HEK293 (cell line): ENCODE measurements around the gene TMEM134.

Source experiments
- CTCF ChIA-PET: fragments of 350-600 bp; formaldehyde crosslinking; extraction: SDS; loops from one replicate; lab custom pipeline; 2021; ENCODE audit warnings: antibody characterized with exemption; lab: Yijun Ruan, JAX
- POLR2A ChIA-PET: fragments of 300-600 bp; formaldehyde crosslinking; extraction: SDS; loops from one replicate; lab custom pipeline; 2020; ENCODE audit warnings: antibody characterized with exemption, inconsistent platforms; lab: Yijun Ruan, JAX
- H3K27ac ChIP-seq: fragments of 200-500 bp; sonication (Bioruptor generic); 2 replicates; pipeline ENCODE4 v1.5.1; 2014; ENCODE audit warnings: low read depth, low read length, control low read depth, inconsistent platforms; ENCODE audit errors: extremely low read depth
- H3K36me3 ChIP-seq, 2 experiments: fragments of 200-500 bp in 1 of 2; sonication (Bioruptor generic) in 1 of 2; 1 replicate in 1 of 2; 2 replicates in 1 of 2; pipeline ENCODE4 v1.5.1; 2014 to 2017; ENCODE audit warnings: inconsistent platforms in 2 of 2, low read length in 2 of 2; ENCODE audit not compliant: control insufficient read depth in 2 of 2, insufficient read depth in 1 of 2
- H3K4me1 ChIP-seq: fragments of 200-500 bp; sonication (Bioruptor generic); 2 replicates; pipeline ENCODE4 v1.5.1; 2014; ENCODE audit warnings: mild to moderate bottlenecking, low read length, inconsistent platforms; ENCODE audit not compliant: control insufficient read depth, insufficient read depth
- H3K4me3 ChIP-seq: 2 replicates; pipeline ENCODE4 v1.5.1; 2011; ENCODE audit warnings: low read depth, mild to moderate bottlenecking, control low read depth, low read length, moderate library complexity
- H3K9me3 ChIP-seq: fragments of 200-500 bp; sonication (Bioruptor generic); 2 replicates; pipeline ENCODE4 v1.5.1; 2014; ENCODE audit warnings: low read depth, low read length, inconsistent platforms; ENCODE audit not compliant: control insufficient read depth, insufficient read depth
- EGR2 ChIP-seq: fragments of 450-650 bp; formaldehyde crosslinking; IDR thresholded peaks from 2 replicates; pipeline ENCODE4 v1.5.1; 2016; ENCODE audit warnings: low read depth, missing biosample characterization, missing genetic modification characterization
- GFI1B ChIP-seq: fragments of 450-650 bp; formaldehyde crosslinking; IDR thresholded peaks from 2 replicates; pipeline ENCODE4 v1.5.1; 2016; ENCODE audit warnings: missing biosample characterization, missing genetic modification characterization
- HOXC10 ChIP-seq: sonication (generic); formaldehyde crosslinking; IDR thresholded peaks from 2 replicates; pipeline ENCODE4 v1.8.1; 2023; ENCODE audit warnings: mild to moderate bottlenecking, missing genetic modification reagents
- SCRT1 ChIP-seq: fragments of 450-650 bp; formaldehyde crosslinking; IDR thresholded peaks from 2 replicates; pipeline ENCODE4 v1.5.1; 2016; ENCODE audit warnings: missing biosample characterization, missing genetic modification characterization, borderline replicate concordance
- ZFHX2 ChIP-seq: fragments of 450-650 bp; formaldehyde crosslinking; conservative IDR thresholded peaks from 2 replicates; pipeline ENCODE4 v1.5.1; 2016; ENCODE audit warnings: missing biosample characterization, missing genetic modification characterization
- ZFP69B ChIP-seq: fragments of 450-650 bp; formaldehyde crosslinking; IDR thresholded peaks from 2 replicates; pipeline ENCODE4 v1.5.1; 2016; ENCODE audit warnings: missing biosample characterization, missing genetic modification characterization
- ZIC2 ChIP-seq: fragments of 450-650 bp; formaldehyde crosslinking; IDR thresholded peaks from 2 replicates; pipeline ENCODE4 v1.5.1; 2016; ENCODE audit warnings: missing biosample characterization, missing genetic modification characterization
- ZNF10 ChIP-seq: fragments of 450-650 bp; formaldehyde crosslinking; IDR thresholded peaks from 2 replicates; pipeline ENCODE4 v1.5.1; 2017; ENCODE audit warnings: missing biosample characterization, missing genetic modification characterization
- ZNF114 ChIP-seq: fragments of 450-650 bp; formaldehyde crosslinking; IDR thresholded peaks from 2 replicates; pipeline ENCODE4 v1.5.0; 2017; ENCODE audit warnings: missing biosample characterization, missing genetic modification characterization
- ZNF155 ChIP-seq: fragments of 450-650 bp; formaldehyde crosslinking; IDR thresholded peaks from 2 replicates; pipeline ENCODE4 v1.5.1; 2016; ENCODE audit warnings: missing biosample characterization, missing genetic modification characterization
- ZNF169 ChIP-seq: fragments of 450-650 bp; formaldehyde crosslinking; IDR thresholded peaks from 2 replicates; pipeline ENCODE4 v1.5.1; 2016; ENCODE audit warnings: missing biosample characterization, missing genetic modification characterization
- ZNF23 ChIP-seq: fragments of 450-650 bp; formaldehyde crosslinking; IDR thresholded peaks from 2 replicates; pipeline ENCODE4 v1.5.1; 2016; ENCODE audit warnings: missing biosample characterization, missing genetic modification characterization, borderline replicate concordance
- ZNF239 ChIP-seq: fragments of 450-650 bp; formaldehyde crosslinking; IDR thresholded peaks from 2 replicates; pipeline ENCODE4 v1.5.1; 2016; ENCODE audit warnings: missing biosample characterization, missing genetic modification characterization
- ZNF302 ChIP-seq: fragments of 450-650 bp; formaldehyde crosslinking; IDR thresholded peaks from 2 replicates; pipeline ENCODE4 v1.5.1; 2016; ENCODE audit warnings: missing biosample characterization, missing genetic modification characterization, low read depth
- ZNF311 ChIP-seq: fragments of 450-650 bp; formaldehyde crosslinking; IDR thresholded peaks from 2 replicates; pipeline ENCODE4 v1.5.1; 2017; ENCODE audit warnings: missing biosample characterization, missing genetic modification characterization, borderline replicate concordance
- ZNF324 ChIP-seq: fragments of 450-650 bp; formaldehyde crosslinking; IDR thresholded peaks from 2 replicates; pipeline ENCODE4 v1.5.1; 2016; ENCODE audit warnings: missing biosample characterization, missing genetic modification characterization
- ZNF350 ChIP-seq: fragments of 450-650 bp; formaldehyde crosslinking; IDR thresholded peaks from 2 replicates; pipeline ENCODE4 v1.5.0; 2017; ENCODE audit warnings: missing biosample characterization, mild to moderate bottlenecking, missing genetic modification characterization
- ZNF354C ChIP-seq: fragments of 450-650 bp; formaldehyde crosslinking; IDR thresholded peaks from 2 replicates; pipeline ENCODE4 v1.5.1; 2016; ENCODE audit warnings: missing biosample characterization, missing genetic modification characterization, low read depth, borderline replicate concordance
- ZNF391 ChIP-seq: fragments of 450-650 bp; formaldehyde crosslinking; IDR thresholded peaks from 2 replicates; pipeline ENCODE4 v1.5.1; 2016; ENCODE audit warnings: low read depth, missing biosample characterization, missing genetic modification characterization, borderline replicate concordance
- ZNF394 ChIP-seq: fragments of 450-650 bp; formaldehyde crosslinking; IDR thresholded peaks from 2 replicates; pipeline ENCODE4 v1.5.1; 2016; ENCODE audit warnings: missing biosample characterization, missing genetic modification characterization, mild to moderate bottlenecking, moderate library complexity, borderline replicate concordance
- ZNF510 ChIP-seq: fragments of 450-650 bp; formaldehyde crosslinking; IDR thresholded peaks from 2 replicates; pipeline ENCODE4 v1.5.1; 2018; ENCODE audit warnings: mild to moderate bottlenecking, missing genetic modification characterization, missing biosample characterization; ENCODE audit not compliant: insufficient replicate concordance
- ZNF626 ChIP-seq: fragments of 450-650 bp; sonication (Bioruptor Pico); formaldehyde crosslinking; IDR thresholded peaks from 2 replicates; pipeline ENCODE4 v1.5.1; 2018; ENCODE audit warnings: missing biosample characterization, missing genetic modification characterization, inconsistent platforms
- ZNF670 ChIP-seq: fragments of 450-650 bp; formaldehyde crosslinking; IDR thresholded peaks from 2 replicates; pipeline ENCODE4 v1.5.1; 2016; ENCODE audit warnings: missing biosample characterization, missing genetic modification characterization, low read depth
- ZNF701 ChIP-seq: fragments of 450-650 bp; formaldehyde crosslinking; IDR thresholded peaks from 2 replicates; pipeline ENCODE4 v1.5.1; 2016; ENCODE audit warnings: missing biosample characterization, missing genetic modification characterization
- ZSCAN16 ChIP-seq: fragments of 450-650 bp; formaldehyde crosslinking; IDR thresholded peaks from 2 replicates; pipeline ENCODE4 v1.5.1; 2016; ENCODE audit warnings: missing biosample characterization, missing genetic modification characterization
- TF ChIP-seq, protein P1 (sequence below): fragments of 450-650 bp; formaldehyde crosslinking; IDR thresholded peaks from 2 replicates; pipeline ENCODE4 v1.5.1; 2017; ENCODE audit warnings: missing biosample characterization, missing genetic modification characterization
- TF ChIP-seq, protein P2 (sequence below): fragments of 450-650 bp; formaldehyde crosslinking; IDR thresholded peaks from 2 replicates; pipeline ENCODE4 v1.5.1; 2016; ENCODE audit warnings: missing biosample characterization, missing genetic modification characterization
- TF ChIP-seq, protein P3 (sequence below): fragments of 450-650 bp; formaldehyde crosslinking; IDR thresholded peaks from 2 replicates; pipeline ENCODE4 v1.5.1; 2016; ENCODE audit warnings: missing biosample characterization, missing genetic modification characterization
- TF ChIP-seq, protein P4 (sequence below): fragments of 450-650 bp; IDR thresholded peaks from 2 replicates; pipeline ENCODE4 v1.5.1; 2018; ENCODE audit warnings: missing biosample characterization, missing genetic modification characterization
- TF ChIP-seq, protein P5 (sequence below): fragments of 450-650 bp; formaldehyde crosslinking; IDR thresholded peaks from 2 replicates; pipeline ENCODE4 v1.5.1; 2016; ENCODE audit warnings: missing biosample characterization, missing genetic modification characterization

The TMEM134 gene

DNA sequence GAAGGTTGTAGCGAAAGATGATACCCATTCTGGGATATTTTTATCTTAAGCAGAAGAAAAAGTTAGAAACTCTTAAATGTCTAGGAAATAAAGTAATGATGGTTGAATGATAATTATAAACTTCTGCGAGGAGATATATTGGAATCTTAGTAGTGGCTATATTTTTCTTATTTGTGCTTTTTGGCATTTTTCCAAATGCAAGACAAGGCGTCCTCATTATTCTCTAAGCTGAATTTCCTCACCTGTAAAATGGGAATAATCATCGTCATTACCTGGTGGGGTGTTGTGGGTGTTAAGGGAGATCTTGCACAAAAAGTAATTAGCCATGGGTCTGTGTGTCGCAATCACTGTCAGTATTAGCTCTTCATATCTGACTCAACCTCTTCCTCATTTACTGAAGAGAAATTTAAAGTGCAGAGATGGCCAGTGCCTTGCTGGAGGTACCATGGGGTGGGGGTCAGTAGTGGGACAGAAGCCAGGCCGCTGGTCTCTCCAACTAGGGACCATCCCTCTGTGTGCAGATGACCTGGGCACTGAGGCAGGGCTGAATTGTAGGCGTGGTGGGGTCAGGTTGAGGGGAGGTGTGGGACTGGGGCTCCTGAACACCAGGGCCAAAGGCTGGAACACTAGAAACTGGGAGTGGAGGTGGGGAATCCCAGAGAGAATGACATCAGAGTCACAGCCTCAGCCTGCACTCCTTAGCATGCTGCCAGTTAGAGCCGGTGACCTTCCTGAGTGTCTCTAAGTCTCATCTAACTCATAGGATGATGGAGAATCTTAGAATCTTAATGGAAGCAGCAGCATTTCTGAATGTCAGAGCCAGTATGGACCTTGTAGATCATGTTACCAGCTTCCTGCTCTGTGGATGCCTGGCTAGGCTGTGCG, 32.0 kb upstream of the TMEM134 start:
- POLR2A ChIA-PET, result no interaction called here
- H3K4me3 ChIP-seq, result no peak overlapping the region
- H3K4me1 ChIP-seq, result no peaks in the 10 kb centered on the region
- H3K36me3 ChIP-seq, result peaks cover 0 to 61% of the 10 kb centered on the region in 2 experiments; a peak in 1 of 3 replicates
- CTCF ChIA-PET, result interaction anchor here (0.6 kb wide), 1 partner anchor 31 kb away, joined by 3 read pairs; no protein-coding TSS in a partner anchor
- H3K27ac ChIP-seq, result no peak overlapping the region
- no peaks in the 10 kb centered on the region for H3K9me3 ChIP-seq
- TF ChIP-seq, protein P1, sequence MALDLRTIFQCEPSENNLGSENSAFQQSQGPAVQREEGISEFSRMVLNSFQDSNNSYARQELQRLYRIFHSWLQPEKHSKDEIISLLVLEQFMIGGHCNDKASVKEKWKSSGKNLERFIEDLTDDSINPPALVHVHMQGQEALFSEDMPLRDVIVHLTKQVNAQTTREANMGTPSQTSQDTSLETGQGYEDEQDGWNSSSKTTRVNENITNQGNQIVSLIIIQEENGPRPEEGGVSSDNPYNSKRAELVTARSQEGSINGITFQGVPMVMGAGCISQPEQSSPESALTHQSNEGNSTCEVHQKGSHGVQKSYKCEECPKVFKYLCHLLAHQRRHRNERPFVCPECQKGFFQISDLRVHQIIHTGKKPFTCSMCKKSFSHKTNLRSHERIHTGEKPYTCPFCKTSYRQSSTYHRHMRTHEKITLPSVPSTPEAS (tag by site-specific recombination), result no peak
- TF ChIP-seq HOXC10 (CRISPR knock-in tag) (no peak), SCRT1 (tag by site-specific recombination) (no peak), ZNF23 (tag by site-specific recombination) (no peak), ZNF670 (tag by site-specific recombination) (no peak), ZNF239 (tag by site-specific recombination) (no peak), EGR2 (tag by site-specific recombination) (no peak), ZNF311 (no peak), ZFP69B (tag by site-specific recombination) (no peak), ZNF169 (tag by site-specific recombination) (no peak), ZNF324 (tag by site-specific recombination) (no peak), ZNF114 (no peak), ZNF302 (no peak), ZIC2 (tag by site-specific recombination) (no peak), ZNF391 (no peak), ZNF510 (tag by site-specific recombination) (no peak)
- TF ChIP-seq, protein P2, sequence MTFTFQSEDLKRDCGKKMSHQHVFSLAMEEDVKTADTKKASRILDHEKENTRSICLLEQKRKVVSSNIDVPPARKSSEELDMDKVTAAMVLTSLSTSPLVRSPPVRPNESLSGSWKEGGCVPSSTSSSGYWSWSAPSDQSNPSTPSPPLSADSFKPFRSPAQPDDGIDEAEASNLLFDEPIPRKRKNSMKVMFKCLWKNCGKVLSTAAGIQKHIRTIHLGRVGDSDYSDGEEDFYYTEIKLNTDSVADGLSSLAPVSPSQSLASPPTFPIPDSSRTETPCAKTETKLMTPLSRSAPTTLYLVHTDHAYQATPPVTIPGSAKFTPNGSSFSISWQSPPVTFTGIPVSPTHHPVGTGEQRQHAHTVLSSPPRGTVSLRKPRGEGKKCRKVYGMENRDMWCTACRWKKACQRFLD (tag by site-specific recombination), result no peak
- TF ChIP-seq, protein P3, sequence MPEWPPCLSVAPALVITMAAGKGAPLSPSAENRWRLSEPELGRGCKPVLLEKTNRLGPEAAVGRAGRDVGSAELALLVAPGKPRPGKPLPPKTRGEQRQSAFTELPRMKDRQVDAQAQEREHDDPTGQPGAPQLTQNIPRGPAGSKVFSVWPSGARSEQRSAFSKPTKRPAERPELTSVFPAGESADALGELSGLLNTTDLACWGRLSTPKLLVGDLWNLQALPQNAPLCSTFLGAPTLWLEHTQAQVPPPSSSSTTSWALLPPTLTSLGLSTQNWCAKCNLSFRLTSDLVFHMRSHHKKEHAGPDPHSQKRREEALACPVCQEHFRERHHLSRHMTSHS (tag by site-specific recombination), result no peak

DNA sequence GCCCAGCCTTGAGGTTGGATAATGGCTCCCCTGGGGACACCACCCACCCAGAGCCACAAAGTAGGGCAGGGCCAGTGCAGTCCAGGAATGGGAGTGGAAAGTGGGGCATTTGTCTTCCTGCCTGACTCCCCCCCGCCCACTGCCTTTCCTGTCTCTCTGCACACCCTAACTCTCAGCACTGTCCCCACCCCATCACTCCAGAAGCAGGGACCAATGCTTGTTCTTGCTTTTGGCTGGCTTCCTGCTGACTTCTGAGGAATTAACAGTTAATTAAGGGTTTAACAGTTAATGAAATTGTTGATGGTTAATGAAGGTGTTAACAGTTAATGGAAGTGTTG, 31.4 kb upstream of the TMEM134 start:
- Histone ChIP-seq H3K4me3 (no peak overlapping the region), H3K27ac (no peak overlapping the region), H3K9me3 (no peaks in the 10 kb centered on the region), H3K36me3 (peaks cover 0 to 67% of the 10 kb centered on the region in 2 experiments; a peak in 1 of 3 replicates), H3K4me1 (no peaks in the 10 kb centered on the region)
- ChIA-PET POLR2A (no interaction called here), CTCF (no interaction called here)
- no peak for TF ChIP-seq ZNF350 (tag by site-specific recombination)
- TF ChIP-seq ZSCAN16, result no peak
- TF ChIP-seq, protein P4, sequence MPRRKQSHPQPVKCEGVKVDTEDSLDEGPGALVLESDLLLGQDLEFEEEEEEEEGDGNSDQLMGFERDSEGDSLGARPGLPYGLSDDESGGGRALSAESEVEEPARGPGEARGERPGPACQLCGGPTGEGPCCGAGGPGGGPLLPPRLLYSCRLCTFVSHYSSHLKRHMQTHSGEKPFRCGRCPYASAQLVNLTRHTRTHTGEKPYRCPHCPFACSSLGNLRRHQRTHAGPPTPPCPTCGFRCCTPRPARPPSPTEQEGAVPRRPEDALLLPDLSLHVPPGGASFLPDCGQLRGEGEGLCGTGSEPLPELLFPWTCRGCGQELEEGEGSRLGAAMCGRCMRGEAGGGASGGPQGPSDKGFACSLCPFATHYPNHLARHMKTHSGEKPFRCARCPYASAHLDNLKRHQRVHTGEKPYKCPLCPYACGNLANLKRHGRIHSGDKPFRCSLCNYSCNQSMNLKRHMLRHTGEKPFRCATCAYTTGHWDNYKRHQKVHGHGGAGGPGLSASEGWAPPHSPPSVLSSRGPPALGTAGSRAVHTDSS, result no peak
- TF ChIP-seq EGR2 (tag by site-specific recombination), result peak; percentile 38; the same call in 1 of the 2 replicates
- no peak for TF ChIP-seq ZNF626 (tag by site-specific recombination)
- TF ChIP-seq, protein P5, sequence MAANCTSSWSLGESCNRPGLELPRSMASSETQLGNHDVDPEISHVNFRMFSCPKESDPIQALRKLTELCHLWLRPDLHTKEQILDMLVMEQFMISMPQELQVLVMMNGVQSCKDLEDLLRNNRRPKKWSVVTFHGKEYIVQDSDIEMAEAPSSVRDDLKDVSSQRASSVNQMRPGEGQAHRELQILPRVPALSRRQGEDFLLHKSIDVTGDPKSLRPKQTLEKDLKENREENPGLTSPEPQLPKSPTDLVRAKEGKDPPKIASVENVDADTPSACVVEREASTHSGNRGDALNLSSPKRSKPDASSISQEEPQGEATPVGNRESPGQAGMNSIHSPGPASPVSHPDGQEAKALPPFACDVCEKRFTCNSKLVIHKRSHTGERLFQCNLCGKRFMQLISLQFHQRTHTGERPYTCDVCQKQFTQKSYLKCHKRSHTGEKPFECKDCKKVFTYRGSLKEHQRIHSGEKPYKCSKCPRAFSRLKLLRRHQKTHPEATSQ (tag by site-specific recombination), result no peak
- TF ChIP-seq ZNF354C, result no peak
- TF ChIP-seq ZNF324 (tag by site-specific recombination), result no peak
- no peak for TF ChIP-seq ZNF394 (tag by site-specific recombination)
- no peak for TF ChIP-seq ZNF155 (tag by site-specific recombination)
- TF ChIP-seq ZNF10 (tag by site-specific recombination), result no peak
- peak; percentile 62 for TF ChIP-seq ZFHX2 (tag by site-specific recombination)
- no peak for TF ChIP-seq ZNF311
- no peak for TF ChIP-seq GFI1B (tag by site-specific recombination)
- TF ChIP-seq ZNF701 (tag by site-specific recombination), result no peak
